ENCODE data around the gene SLC11A1. TPM values are rescaled to one million over a fixed set of nuclear protein-coding genes. Genes with fewer than 3 reads are reported as not detected.

The SLC11A1 gene
- total RNA-seq, 4 donors from 2014 or later, result 19.0 to 213 (median 52.9) TPM

DNA sequence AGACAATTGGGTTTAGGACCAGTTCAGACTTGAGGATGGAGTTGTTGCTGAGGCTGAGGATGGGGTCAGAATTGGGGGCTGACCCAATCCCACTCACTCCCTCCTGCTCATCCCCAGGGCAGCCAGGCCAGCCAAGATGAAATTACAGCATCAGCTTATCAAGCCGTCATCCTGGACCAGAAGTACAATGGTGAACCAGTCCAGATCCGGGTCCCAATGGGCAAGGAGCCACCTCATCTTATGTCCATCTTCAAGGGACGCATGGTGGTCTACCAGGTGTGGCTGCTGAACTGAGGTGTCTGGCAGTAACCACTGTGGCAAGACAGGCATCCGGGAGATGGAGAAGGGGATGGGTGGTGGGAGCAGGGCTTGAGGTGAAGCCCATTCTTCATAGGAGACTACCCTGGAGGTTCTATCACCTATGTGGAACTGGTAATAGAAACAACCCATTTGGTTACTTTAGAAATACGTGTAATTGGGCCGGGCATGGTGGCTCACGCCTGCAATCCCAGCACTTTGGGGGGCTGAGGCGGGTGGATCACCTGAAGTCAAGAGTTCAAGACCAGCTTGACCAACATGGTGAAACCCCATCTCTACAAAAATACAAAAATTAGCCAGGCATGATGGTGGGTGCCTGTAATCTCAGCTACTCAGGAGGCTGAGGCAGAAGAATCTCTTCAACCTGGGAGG lies 50.7 kb downstream of the SLC11A1 start:
- no peak overlapping the region for H3K27ac ChIP-seq
- no peaks in the 10 kb centered on the region for H3K36me3 ChIP-seq
- TF ChIP-seq POLR2A (IDR thresholded peaks at IDR 0.05) (no peak), EP300 (IDR thresholded peaks at IDR 0.05) (no peak)
- TF ChIP-seq, protein P1, sequence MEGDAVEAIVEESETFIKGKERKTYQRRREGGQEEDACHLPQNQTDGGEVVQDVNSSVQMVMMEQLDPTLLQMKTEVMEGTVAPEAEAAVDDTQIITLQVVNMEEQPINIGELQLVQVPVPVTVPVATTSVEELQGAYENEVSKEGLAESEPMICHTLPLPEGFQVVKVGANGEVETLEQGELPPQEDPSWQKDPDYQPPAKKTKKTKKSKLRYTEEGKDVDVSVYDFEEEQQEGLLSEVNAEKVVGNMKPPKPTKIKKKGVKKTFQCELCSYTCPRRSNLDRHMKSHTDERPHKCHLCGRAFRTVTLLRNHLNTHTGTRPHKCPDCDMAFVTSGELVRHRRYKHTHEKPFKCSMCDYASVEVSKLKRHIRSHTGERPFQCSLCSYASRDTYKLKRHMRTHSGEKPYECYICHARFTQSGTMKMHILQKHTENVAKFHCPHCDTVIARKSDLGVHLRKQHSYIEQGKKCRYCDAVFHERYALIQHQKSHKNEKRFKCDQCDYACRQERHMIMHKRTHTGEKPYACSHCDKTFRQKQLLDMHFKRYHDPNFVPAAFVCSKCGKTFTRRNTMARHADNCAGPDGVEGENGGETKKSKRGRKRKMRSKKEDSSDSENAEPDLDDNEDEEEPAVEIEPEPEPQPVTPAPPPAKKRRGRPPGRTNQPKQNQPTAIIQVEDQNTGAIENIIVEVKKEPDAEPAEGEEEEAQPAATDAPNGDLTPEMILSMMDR (IDR thresholded peaks at IDR 0.05), result no peak
- DNase-seq (ENCODE audit: low spot score in 2 of 2), result no peak
- no peaks in the 10 kb centered on the region for H3K9me3 ChIP-seq
- no peaks in the 10 kb centered on the region for H3K27me3 ChIP-seq
- WGBS, 2 donors, result 90 to 94% methylated on average over 8 of the region's 8 CpGs
- no peak overlapping the region for H3K4me3 ChIP-seq
- no peaks in the 10 kb centered on the region for H3K4me1 ChIP-seq

- WGBS, 2 donors, result 91 to 93% methylated on average over 9 of the region's 9 CpGs
- no peak for DNase-seq (ENCODE audit: low spot score in 2 of 2)
- no peaks in the 10 kb centered on the region for H3K36me3 ChIP-seq
Measured at GRCh38 chr2:218434456-218434855, 52.4 kb downstream of the SLC11A1 start.

DNA sequence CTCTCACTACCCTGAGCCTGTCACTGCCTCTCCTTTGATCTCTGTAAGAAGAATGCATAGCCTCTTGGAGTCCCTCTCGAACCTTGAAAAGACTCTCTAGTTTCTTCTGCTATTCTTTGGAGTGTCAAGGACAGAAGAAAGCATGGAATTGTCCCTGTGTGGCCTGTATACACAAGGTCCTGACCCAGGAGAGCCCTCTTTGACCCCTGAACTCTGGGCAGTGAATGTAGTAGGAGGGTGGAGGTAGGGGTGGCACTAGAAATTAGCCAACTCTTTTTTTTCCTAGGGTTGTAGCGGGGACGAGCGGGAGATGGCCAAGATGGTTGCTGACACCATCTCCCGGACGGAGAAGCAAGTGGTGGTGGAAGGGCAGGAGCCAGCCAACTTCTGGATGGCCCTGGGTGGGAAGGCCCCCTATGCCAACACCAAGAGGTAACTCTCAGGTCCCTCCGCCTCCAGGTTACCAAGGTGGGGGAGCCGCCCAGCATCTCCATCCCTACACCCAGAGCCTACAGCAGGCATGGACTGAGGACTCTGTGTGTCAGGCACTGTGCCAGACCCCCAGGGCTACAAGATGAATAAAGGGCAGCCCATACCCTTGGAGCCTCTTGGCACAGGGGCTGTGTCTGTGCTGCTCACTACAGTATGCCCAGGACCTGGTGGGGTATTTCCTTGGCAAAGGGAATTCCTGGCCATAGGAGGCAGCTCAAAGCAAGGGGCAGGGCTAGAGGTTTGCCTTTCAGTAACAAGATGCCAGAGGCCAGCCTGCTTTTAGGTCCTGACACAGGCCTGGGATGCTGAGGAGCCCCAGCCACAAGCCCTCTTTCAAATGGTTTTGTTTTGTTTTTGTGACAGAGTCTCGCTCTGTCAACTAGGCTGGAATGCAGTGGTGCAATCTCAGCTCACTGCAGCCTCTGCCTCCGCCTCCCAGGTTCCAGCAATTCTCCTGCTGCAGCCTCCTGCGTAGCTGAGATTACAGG lies 53.2 kb downstream of the SLC11A1 start:
- TF ChIP-seq POLR2A (IDR thresholded peaks at IDR 0.05) (no peak), EP300 (IDR thresholded peaks at IDR 0.05) (no peak)
- TF ChIP-seq, protein P1 (IDR thresholded peaks at IDR 0.05), result no peak
- Histone ChIP-seq H3K4me3 (no peak overlapping the region), H3K27me3 (no peaks in the 10 kb centered on the region), H3K36me3 (no peaks in the 10 kb centered on the region), H3K27ac (no peak overlapping the region), H3K9me3 (no peaks in the 10 kb centered on the region), H3K4me1 (no peaks in the 10 kb centered on the region)
- no peak for DNase-seq (ENCODE audit: low spot score in 2 of 2)
- 70 to 74% methylated on average over 10 to 11 of the region's 11 CpGs for whole genome bisulfite sequencing, 2 donors

More at GRCh38 chr2:218434456-218434855, 52.4 kb downstream of the SLC11A1 start:
- H3K4me3 ChIP-seq, result no peak overlapping the region
- no peak overlapping the region for H3K27ac ChIP-seq
- no peaks in the 10 kb centered on the region for H3K27me3 ChIP-seq
- H3K4me1 ChIP-seq, result no peaks in the 10 kb centered on the region
- TF ChIP-seq POLR2A (IDR thresholded peaks at IDR 0.05) (no peak), EP300 (IDR thresholded peaks at IDR 0.05) (no peak)
- TF ChIP-seq, protein P1 (IDR thresholded peaks at IDR 0.05), result no peak
- no peaks in the 10 kb centered on the region for H3K9me3 ChIP-seq

DNA sequence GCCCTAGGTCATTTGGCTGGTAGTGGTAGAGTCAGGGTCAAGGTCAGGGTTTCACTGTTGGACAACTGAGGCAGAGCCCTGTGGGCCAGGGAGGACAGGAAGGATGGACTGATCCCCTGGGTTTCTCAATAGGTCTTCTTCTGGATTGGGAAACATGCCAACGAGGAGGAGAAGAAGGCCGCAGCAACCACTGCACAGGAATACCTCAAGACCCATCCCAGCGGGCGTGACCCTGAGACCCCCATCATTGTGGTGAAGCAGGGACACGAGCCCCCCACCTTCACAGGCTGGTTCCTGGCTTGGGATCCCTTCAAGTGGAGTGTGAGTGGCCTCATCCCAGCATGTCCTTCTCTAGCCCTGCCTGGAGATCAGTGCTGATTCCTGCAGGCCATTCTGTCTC lies 54.9 kb downstream of the SLC11A1 start:
- no peaks in the 10 kb centered on the region for H3K4me1 ChIP-seq
- DNase-seq (ENCODE audit: low spot score in 2 of 2), result no peak
- H3K36me3 ChIP-seq, result no peaks in the 10 kb centered on the region
- no peaks in the 10 kb centered on the region for H3K9me3 ChIP-seq
- TF ChIP-seq EP300 (IDR thresholded peaks at IDR 0.05) (no peak), POLR2A (IDR thresholded peaks at IDR 0.05) (no peak)
- TF ChIP-seq, protein P1 (IDR thresholded peaks at IDR 0.05), result no peak
- no peak overlapping the region for H3K4me3 ChIP-seq
- H3K27me3 ChIP-seq, result no peaks in the 10 kb centered on the region
- 90 to 91% methylated on average over 3 to 5 of the region's 5 CpGs for WGBS, 2 donors
- H3K27ac ChIP-seq, result no peak overlapping the region

DNA sequence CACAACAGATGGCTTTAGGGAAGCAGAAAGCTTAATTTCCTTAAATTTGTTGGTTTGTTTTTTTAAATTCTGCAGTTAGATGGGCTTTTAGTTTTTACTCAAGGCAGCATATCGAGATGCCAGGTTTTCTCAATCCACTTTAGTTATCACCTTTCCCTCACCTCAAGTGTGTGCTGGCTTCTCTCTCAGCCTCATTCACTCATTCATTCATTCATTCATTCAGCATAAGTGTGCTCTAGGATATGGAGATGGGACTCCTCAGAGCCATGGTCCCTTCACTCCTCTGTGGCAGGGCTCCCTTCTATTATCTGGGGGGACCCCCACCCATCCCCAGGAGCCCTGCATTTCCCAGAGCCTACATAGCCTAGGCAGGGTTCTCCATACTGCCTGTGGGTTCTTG lies 55.9 kb downstream of the SLC11A1 start:
- Histone ChIP-seq H3K9me3 (no peaks in the 10 kb centered on the region), H3K4me1 (no peaks in the 10 kb centered on the region), H3K36me3 (no peaks in the 10 kb centered on the region), H3K27ac (no peak overlapping the region), H3K27me3 (no peaks in the 10 kb centered on the region), H3K4me3 (no peak overlapping the region)
- TF ChIP-seq POLR2A (IDR thresholded peaks at IDR 0.05), result no peak
- no peak for TF ChIP-seq EP300 (IDR thresholded peaks at IDR 0.05)
- TF ChIP-seq, protein P1 (IDR thresholded peaks at IDR 0.05), result no peak
- no peak for DNase-seq (ENCODE audit: low spot score in 2 of 2)
- WGBS, 2 donors, result 96 to 97% methylated on average over 1 of the region's 1 CpG

All from tibial nerve (tissue), 4 donors.